Measurements from ENCODE around the gene STAT3. TPM values are rescaled to one million over a fixed set of nuclear protein-coding genes. Genes with fewer than 3 reads are reported as not detected.
A peak's percentile ranks its signal among the peaks of the same experiment; 100 is the strongest.

STAT3 gene
- total RNA-seq, 2 donors from 2014 or later = 217 to 360 TPM

- no peak overlapping the region for H3K27ac ChIP-seq
- H3K4me1 ChIP-seq (ENCODE audit: control insufficient read depth in 1 of 2, low read depth in 2 of 2) = peaks cover 60 to 86% of the 10 kb centered on the region in 2 donors
- TF ChIP-seq CTCF (IDR thresholded peaks at IDR 0.05) = no peak
- H3K36me3 ChIP-seq = no peaks in the 10 kb centered on the region
- ATAC-seq (ENCODE audit: insufficient number of reproducible peaks, low FRiP score, low read depth) = no peak
- no peaks in the 10 kb centered on the region for H3K27me3 ChIP-seq (replicated peaks; ENCODE audit: insufficient read depth)
- no peak overlapping the region for H3K4me3 ChIP-seq
- no peaks in the 10 kb centered on the region for H3K9me3 ChIP-seq
- DNase-seq (ENCODE audit: low spot score) = no peak
Measured at GRCh38 chr17:42359133-42359532, 29.1 kb downstream of the STAT3 start.

GRCh38 chr17:42358434-42358833, 29.8 kb downstream of the STAT3 start:
- Histone ChIP-seq H3K4me1 (ENCODE audit: control insufficient read depth in 1 of 2, low read depth in 2 of 2) (peaks cover 62 to 86% of the 10 kb centered on the region in 2 donors), H3K27ac (no peak overlapping the region), H3K4me3 (no peak overlapping the region), H3K36me3 (no peaks in the 10 kb centered on the region), H3K27me3 (replicated peaks; ENCODE audit: insufficient read depth) (no peaks in the 10 kb centered on the region), H3K9me3 (no peaks in the 10 kb centered on the region)
- TF ChIP-seq CTCF (IDR thresholded peaks at IDR 0.05) = no peak
- DNase-seq (ENCODE audit: low spot score) = no peak
- no peak for ATAC-seq (ENCODE audit: insufficient number of reproducible peaks, low FRiP score, low read depth)

DNA sequence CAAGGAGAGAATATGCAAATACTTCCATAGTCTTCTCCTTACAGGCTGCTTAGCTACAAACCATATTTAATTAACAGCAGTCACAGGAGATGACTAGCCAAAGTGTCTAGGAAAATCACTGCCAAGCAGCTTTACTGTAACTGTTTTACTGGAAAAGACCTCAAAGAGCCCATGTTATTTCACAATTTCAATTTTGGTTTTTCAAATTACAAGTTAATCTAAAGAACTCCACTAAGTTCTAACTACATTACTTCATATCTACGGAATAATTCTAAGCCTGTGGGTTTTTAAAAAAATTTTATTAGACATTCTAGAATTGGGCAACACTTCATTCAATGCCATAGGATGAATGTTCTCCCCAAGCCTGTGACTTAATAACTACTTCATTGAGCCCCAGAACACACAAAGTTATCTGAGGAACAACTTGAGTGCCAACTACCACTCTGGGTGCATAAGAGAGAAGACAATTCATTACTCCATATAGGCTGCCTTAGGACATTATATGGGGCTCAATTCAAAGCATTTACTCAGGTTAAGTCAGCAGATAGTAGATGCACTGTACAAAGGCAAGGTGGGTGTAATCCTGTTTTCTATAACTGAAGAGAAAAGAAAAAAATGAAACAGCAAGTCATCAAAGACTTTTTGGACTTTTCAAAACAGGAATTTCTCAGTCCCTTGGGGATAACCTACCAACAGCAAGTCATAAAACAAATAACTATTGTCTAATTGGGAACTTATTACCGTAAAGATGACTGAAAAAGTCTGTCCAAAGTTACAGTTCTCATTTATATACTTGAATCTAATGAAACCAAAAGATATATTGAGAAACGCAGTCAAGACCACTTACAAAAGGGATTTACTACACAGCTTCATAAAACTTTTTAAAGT, 33.0 kb downstream of the STAT3 start:
- peaks cover 50 to 69% of the 10 kb centered on the region in 2 donors for H3K4me1 ChIP-seq (ENCODE audit: control insufficient read depth in 1 of 2, low read depth in 2 of 2)
- H3K9me3 ChIP-seq = no peaks in the 10 kb centered on the region
- H3K36me3 ChIP-seq = no peaks in the 10 kb centered on the region
- ATAC-seq (ENCODE audit: insufficient number of reproducible peaks, low FRiP score, low read depth) (no peak), DNase-seq (ENCODE audit: low spot score) (no peak)
- no peak overlapping the region for H3K4me3 ChIP-seq
- no peaks in the 10 kb centered on the region for H3K27me3 ChIP-seq (replicated peaks; ENCODE audit: insufficient read depth)
- peak overlapping the region in 1 of 2 donors; percentile 1 for H3K27ac ChIP-seq
- TF ChIP-seq CTCF (IDR thresholded peaks at IDR 0.05) = no peak

GRCh38 chr17:42348104-42348503, 40.1 kb downstream of the STAT3 start:
- no peak for TF ChIP-seq CTCF (IDR thresholded peaks at IDR 0.05)
- DNase-seq (ENCODE audit: low spot score) (no peak), ATAC-seq (ENCODE audit: insufficient number of reproducible peaks, low FRiP score, low read depth) (no peak)
- peaks cover 26% of the 10 kb centered on the region for H3K36me3 ChIP-seq
- H3K27ac ChIP-seq = peak overlapping the region; percentile 31 to 60
- no peaks in the 10 kb centered on the region for H3K27me3 ChIP-seq (replicated peaks; ENCODE audit: insufficient read depth)
- no peaks in the 10 kb centered on the region for H3K9me3 ChIP-seq
- H3K4me1 ChIP-seq (ENCODE audit: control insufficient read depth in 1 of 2, low read depth in 2 of 2) = peaks cover 45 to 52% of the 10 kb centered on the region in 2 donors
- H3K4me3 ChIP-seq = no peak overlapping the region

DNA sequence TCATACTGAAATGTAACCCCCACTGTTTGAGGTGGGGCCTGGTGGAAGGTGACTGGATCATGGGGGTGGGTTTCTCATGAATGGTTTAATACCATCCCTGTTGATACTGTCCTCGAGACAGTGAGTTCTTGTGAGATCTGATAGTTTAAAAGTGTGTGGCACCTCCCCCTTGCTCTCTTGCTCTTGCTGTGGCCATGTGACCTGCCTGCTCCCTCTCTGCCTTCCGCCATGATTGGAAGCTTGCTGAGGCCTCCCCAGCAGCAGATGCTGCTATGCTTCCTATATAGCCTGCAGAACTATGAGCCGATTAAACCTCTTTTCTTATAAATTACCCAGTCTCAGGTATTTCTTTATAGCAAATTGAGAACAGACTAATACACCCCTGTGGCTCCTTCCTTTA, 40.6 kb downstream of the STAT3 start:
- H3K27me3 ChIP-seq (replicated peaks; ENCODE audit: insufficient read depth) = no peaks in the 10 kb centered on the region
- no peak for ATAC-seq (ENCODE audit: insufficient number of reproducible peaks, low FRiP score, low read depth)
- peaks cover 29% of the 10 kb centered on the region for H3K36me3 ChIP-seq
- H3K4me1 ChIP-seq (ENCODE audit: control insufficient read depth in 1 of 2, low read depth in 2 of 2) = peaks cover 42 to 47% of the 10 kb centered on the region in 2 donors
- peak overlapping the region; percentile 31 to 60 for H3K27ac ChIP-seq
- no peak for TF ChIP-seq CTCF (IDR thresholded peaks at IDR 0.05)
- H3K9me3 ChIP-seq = no peaks in the 10 kb centered on the region
- no peak overlapping the region for H3K4me3 ChIP-seq
- no peak for DNase-seq (ENCODE audit: low spot score)
